CD4-positive, alpha-beta T cell treated with Interferon gamma for 1 hour (primary cell): ENCODE data around the gene ASB4.
"Not testable (repeated sequence)": the region's sequence is repeated elsewhere in the genome, so short reads cannot be mapped to it uniquely, and the experiment has no call there.

Source experiments
- DNase-seq: peaks from one replicate; pipeline ENCODE4 v3.0.0-alpha.2; 2020

Gene ASB4

DNA sequence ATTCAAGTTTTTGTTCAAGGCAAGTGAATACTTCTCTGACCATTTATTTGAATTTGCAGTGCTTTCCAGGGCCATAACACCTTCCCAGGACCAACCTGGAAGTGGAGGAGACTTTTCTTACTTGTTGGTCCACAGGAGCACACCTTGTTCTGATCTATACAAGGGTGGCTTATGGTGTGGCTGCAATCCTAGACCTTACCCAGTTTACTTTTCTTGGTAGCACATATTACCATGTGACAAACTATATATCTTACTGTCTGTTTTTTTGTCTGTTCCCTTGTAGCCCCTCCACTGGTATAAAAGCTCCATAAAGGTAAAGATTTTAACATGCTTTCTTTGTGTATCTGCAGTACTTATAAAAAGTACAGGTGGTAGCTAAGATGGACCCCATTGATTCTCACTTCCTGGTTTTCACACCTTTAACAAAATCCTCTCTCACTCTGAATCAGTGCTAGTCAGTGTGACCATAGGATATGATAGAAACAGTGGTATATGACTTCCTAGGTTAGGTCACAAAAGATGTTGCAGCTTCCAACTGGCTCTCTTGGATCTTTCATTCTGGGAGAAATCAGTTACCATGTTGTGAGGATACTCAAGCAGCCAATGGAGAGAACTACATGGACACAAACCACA is 5.6 kb upstream of the ASB4 start:
- no peak for DNase-seq

DNA sequence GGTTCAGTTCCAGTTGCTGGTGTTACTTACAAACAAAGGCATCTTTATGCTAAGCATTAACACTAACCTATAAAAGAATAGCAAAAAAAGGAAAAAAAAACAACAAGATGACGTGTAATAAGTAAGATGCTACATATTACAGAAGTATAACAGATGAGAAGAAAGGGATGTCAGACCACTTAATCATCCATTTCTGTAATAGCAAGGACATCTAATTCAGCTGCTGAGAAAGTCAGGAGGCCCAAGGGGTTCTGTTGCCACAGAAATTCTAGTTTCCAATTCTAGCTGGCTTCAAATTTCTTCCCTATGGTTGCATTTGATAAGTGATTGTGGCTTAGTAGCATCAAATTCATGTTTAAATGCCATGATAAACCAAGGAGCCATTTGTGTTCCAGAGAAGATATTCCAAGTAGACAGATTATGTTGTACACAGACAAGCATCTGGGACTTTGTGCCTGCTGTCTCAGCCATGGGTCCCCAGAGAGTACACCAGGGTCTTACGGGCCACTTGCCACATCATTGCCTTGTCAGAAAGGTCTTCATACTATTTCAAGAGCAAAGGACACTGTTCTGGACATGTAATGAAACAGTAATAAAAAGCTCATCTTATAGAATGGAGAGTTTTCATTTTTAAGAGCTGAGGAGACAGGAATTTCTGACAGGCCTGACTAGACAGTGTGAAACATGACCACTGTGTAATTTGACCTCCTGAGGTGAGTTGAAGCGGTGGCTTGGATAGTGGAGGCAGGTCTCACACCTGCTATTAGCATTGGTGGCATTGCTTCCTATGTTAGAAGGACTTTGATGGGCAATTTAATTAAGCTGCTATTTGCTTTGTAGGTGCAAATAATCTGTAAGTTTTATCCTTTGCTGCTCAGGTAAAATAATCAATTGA is 4.2 kb upstream of the ASB4 start:
- no peak for DNase-seq

DNA sequence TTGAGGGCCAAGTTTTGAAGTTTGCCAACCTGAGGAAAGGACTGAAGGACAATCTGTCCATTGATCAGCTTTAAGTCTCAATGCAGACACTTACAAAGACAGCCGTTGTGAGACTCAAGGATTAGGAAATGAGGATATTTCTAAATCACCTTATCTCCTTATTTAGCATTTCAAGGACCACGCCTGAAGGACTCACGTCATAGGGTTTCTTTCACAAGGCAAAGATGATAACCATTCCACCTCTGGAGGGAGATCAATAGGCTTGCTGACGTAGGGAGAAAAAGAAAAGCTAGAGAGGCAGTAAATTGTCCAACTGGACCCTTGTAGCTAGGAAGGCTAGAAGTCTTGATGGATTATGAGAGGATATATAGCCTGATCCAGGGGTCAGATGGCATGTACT is 3.3 kb upstream of the ASB4 start:
- DNase-seq: no peak

DNA sequence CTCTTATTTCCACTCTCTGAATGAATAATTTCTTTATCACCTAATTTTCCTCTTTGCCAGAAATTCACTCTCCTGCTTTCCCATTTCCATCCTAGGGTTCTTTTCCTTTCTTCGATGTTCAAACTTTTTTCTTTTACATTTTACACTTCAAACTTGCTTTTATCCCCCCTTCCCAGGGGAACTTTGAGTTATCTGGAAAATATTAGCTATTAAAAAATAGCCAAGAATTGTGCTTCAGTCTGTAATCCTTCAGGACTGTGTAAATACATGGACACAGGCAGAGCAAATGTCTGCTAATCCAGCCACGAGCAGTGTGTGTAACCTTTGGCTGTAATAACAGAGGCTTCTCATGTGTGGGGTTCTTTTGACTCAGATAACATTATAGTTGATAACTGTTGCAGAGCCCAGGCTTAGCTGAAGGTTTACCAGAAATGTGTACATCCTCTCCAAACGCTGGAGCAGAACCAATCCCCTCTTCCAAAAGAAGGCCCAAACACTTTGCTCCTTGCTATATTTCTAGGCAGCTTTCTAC is 4.6 kb downstream of the ASB4 start:
- no peak for DNase-seq

DNA sequence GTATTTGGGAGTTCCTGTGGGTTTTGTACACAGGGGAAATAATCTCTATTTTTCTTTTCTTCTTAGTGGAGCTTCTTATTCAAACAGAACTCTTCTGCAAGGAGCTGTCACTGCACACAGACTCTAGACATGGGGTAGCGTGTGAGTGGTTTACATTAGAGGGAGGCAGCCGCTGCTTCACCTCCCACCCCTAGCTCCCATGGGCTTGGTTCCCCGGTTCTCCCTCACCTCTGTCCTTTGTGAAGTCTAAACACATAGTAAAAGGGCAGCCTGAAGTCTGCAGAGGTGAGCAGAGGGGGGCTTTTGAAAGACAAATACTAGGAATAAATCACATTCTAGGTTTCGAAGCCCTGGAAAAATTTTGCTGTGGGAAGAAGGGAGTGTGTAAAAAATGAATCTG is 5.5 kb downstream of the ASB4 start:
- DNase-seq: no peak

DNA sequence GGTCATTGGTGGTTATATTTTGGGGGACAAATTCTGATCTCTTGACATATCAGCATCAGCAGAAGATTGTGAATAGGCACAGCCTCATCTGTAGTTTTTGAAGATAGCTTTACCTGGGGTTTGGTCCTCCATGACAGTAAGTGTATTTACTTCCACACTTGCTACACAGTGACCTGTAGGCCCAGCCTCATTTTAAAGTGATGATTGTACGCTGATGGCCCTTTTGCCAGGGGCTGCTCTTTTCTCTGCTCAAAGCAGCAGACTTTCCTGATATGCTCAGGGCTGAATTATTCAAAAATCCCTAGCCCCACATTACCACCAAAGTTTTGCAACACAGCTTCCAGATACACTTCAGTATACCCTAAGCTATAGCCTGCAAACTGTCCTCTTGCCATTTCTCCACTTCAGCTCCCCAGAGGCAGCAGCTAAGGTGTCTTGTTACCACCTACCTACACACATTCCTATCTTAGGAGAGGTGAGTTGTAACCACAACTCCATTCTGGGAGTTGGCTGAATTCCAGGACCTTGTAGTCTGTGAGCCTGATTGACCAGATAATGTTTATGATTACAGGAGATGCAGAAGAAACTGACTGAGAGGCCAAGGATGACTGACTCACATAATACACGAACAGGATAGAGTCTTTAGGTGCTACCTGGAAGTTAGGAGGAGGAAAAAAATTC is 6.0 kb downstream of the ASB4 start:
- DNase-seq: no peak

DNA sequence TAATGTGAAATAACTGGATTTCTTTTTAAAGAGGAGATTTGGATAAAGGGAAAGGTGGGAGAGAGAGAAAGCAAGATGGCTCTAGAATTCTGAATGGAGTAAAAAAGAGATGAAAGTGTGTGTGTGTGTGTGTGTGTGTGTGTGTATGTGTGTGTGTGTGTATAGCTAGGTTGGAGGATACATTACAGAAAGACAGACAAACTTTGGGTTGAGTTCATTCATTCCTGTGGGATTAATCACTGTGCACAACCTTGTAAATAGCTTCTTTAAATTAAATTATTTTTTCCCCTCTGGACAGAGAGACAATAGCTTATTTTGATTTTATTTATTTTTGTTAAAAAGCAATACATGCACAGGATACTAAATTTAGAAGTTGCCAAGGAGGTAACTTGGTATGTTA is 7.5 kb downstream of the ASB4 start:
- no peak for DNase-seq

DNA sequence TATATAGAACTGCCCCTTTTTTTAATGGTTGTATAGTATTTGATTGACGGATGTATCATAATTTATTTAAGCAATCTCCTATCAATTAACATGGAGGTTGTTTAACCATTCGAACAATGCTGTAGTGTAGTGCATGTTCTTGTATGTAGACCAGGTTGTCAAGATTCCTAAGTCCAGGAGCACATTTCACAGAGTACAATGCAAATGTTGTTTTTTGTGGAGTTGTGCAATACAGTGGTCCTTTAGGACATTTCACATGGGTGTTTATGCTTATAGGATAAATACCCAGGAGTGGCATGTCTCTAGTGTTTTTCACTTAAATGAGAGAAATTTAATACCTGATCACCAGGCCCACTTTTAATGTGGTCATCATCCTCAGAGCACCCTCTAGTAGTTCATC is 8.1 kb downstream of the ASB4 start:
- no peak for DNase-seq

DNA sequence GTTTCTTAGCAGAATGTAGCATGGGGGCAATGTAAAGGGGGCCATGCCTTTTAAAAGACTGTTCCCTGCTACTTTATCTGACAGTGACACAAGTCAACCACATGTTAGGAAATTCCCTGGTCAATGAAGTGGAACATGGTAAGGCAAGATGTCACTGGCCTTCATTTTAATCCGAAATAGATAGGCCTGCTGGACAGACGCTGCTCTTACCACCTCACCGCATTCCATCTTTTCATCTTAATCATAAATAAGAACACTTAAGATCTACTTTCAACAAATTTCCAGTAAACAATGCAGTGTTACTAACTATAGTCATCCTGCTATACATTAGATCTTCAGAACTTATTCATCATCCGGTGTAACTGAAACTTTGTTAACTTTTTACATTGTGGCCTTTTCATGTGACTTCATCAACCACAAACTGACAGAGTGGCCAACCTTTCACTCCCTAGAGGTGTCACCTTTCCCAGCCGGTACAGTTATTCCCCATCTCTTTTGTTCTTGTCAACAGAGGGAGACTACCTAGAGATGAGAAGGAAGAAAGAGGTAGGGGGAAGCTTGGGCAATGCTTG is 15.6 kb downstream of the ASB4 start:
- DNase-seq: no peak

DNA sequence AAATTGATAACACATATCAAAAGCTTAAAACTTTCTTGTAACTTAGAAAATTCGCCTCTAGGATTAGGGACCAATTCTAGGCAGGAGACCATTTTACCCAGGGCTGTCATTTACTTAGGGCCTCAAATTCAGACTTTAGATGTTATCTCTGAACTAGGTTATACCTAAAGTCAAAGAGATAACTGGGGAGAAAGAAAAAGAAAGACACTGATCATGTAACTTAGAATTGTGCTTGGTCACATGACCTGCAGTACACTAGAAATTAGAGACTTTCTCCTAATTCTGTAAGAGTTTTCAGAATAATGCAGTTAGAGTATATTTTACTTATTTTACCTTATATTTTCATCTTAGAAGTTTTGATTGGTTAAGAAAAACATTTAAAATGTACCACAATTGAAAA is 16.7 kb downstream of the ASB4 start:
- DNase-seq: no peak

DNA sequence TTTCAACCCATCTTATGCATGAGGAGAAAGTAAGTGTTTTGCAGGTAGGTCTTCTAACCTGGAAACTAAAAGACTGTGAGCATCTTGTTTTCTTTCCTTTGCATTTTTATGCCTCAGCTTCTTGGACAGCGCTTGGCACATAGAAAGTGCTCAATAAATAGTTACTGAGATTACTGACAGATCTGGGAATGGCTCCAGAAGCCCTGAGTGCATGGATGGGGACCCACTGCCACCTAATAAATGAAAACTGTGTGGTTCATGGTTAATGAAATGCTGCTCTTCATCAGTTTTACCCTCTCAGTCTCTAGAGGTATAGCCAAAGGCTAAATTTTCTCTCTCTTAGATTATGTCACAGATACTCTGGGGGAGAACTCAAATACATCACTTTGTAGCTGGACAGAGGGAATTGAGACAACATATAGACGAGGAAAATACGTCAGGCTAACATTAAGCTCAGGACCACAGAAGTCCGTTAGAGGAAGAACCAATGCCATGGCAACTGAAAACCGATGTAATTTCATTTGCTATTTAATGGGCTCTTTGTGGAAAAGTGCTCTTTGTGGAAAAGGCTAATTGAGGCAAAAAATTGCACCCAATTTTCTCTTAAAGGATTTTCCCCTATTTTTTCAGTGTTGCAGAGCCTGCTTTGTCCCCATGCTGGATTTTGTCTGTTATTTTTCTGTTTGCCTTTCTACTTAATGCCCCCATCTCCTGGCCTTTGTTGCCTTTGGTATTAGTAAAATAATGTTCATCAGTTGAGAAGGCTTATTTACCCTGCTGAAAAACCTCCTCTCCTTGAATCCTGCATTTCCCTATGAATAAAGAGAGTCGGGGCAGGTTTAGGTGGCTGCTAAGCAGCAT is 17.8 kb downstream of the ASB4 start:
- DNase-seq: no peak

DNA sequence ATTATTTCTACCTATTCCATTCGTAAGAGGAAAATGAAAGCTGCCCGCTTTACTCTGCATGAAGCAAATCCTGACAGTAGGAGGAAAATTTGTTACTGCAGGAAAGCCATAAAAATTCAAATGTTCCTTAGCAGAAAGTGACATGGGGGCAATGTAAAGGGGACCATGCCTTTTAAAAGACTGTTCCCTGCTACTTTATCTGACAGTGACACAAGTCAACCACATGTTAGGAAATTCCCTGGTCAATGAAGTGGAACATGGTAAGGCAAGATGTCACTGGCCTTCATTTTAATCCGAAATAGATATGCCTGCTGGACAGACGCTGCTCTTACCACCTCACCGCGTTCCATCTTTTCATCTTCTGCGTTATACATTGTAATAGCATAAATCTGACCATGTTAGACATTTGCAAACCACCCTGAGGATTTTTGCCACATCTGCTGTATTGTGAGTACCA is 18.4 kb downstream of the ASB4 start:
- DNase-seq: not testable (repeated sequence)

DNA sequence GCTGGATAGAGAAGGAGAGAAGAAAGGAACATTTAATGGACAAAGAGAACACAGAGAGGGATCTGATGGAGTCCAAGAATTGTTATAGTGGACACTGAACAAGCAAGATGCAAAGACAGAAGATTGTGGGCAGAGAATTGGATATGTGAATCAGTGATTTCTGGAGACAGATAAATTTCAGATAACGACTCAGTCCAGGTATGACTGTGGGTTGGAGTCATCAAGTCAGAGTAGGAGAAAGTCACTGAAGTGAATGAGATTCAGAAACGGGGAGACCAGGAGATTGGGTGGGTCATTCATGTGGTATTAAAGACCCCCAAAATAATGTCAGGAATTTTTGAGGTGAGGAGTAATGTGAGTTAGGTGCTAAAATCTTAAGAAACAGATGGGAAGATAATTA is 23.0 kb downstream of the ASB4 start:
- no peak for DNase-seq

DNA sequence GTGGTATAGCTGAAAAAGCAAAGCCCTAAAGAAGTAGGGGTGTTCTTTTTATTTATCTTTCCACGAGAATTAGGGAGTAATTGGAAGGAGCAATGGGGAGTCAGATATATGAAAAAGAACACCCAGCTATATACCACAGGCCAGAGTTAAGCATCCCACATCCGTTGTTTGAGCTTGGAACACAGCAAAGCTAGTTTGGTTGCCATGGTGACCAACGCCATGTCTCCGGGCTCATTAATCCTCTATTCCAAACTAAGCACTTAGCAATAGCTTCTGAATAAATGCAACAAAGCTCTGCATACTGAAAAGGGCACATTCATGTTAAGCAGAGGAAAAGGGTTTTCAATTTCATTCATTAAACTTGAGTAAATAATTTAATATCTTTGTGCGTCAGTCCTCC is 23.5 kb downstream of the ASB4 start:
- no peak for DNase-seq

DNA sequence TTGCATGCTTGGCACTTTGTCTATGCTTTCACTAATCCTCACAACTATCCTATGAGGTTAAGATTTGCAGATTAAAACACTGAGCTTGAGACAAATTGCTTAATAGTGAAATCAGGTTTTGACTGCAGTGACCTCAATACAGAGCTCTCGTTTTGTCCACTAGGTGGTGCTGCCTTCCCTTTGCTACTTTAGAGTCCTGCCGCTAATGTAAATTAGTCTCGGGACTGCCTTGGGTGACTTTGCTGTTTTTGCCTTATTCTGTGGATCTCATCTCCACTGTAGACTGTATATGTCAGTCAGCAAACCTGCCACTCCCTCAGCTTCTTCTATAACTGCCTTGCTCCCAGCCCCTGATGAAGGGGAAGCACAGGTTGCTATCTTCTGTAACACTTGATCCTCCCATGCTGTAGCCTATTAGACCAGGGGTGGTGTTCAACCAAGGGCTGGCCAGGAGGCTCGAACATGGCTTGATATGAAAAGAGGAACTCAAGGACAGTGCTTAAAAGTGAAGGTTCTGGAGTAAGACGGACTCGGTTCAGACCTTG is 26.0 kb downstream of the ASB4 start:
- peak; percentile 42 for DNase-seq

DNA sequence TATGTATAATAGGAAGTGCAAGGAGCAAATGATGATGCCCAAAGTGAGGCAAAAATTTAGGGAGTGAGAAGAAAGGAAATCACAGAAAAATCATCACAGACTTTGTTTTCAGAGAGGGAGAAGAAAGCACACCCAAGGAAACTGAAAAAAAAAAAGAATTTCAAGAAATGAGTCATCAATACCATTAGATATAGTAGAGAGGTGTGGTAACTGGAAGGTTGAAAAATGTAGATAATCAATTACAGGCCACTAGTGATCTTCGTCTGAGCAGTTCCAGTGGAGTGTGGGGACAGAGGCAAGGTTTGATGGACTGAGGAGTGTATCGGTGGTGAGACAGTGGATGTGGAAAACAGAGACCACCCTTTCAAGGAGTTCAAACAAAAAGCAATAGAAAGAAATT is 31.7 kb downstream of the ASB4 start:
- no peak for DNase-seq

DNA sequence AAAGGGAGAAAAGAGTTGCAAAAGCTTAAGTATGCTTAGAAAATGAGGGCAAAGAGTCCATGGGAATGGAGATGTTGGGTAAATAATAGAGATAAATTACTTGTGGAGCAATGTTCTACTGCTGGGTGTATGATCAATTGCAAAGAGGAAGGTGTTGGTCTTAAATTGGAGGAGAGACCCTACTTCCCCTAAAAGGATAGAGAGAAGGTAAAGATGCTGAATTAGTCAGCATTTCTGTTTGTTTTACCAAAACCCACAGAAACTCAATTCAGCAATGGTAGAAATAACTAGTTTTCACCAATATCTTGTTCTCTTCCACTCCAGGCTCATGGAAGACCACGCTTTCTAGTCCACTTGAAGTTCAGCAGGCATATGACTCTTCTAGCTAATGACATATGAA is 32.1 kb downstream of the ASB4 start:
- no peak for DNase-seq

DNA sequence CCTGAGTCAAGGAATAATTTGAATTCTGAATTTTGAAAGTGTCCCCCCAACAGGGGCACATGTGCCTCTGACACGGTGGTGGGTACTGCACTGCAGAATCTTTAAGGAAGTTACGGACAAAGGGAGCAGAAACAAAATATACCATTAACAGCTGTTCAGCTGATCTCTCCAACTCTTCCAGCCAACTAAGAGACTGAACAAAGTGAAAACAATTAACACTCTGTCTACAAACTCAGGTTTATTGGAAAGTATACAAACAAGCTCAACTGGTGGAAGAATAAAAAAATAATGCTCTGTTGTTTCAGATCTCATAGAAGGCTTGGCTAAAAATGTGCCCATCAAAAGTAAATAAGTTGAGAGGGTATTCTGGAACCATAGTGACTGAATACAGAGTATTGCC is 34.4 kb downstream of the ASB4 start:
- DNase-seq: no peak

DNA sequence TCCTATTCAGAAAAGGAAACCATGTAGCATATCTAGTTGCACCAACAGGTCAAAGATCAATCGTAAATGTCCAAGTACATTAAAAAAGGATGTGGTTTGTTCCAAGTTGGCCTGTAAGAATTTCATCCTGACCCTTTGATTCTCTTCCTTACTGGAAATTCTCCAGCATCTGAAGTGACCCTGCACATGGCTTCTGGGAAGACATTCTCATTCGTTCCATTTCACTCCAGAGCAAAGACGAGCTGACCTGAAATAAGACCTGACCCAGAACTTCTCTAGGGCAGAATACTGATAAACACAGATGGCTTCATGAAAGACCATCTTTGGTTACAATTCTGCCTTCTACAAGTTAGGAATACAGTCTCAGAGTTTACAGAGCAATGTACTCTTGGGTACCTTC is 39.8 kb downstream of the ASB4 start:
- no peak for DNase-seq

DNA sequence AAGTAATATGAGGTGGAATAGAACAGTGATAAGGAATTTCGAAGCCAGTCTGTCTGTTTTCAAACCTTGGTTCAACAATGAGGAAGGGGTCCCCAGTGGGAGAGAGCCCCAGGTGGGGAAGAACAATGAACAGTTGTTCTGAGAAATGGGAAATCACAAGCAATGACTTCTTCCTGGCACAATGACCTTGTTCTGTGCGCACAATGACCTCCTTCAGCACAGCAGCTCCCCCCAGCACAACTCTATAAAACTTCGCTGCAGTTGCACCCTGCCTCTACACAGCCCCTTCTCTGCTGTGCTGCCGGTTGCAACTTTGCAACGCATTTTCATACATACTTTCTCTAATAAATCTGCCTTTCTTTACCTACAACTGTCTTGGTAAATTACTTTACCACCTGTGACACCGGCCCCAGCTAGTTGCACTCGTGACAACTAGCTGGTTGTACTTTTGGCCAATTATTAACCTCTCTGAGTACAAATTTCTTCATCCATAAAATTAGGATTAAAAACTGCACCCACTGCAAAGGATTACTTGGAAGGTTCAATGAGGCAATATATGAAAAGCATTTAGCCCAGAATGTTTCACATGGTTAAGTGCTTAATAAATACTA is 40.5 kb downstream of the ASB4 start:
- no peak for DNase-seq

DNA sequence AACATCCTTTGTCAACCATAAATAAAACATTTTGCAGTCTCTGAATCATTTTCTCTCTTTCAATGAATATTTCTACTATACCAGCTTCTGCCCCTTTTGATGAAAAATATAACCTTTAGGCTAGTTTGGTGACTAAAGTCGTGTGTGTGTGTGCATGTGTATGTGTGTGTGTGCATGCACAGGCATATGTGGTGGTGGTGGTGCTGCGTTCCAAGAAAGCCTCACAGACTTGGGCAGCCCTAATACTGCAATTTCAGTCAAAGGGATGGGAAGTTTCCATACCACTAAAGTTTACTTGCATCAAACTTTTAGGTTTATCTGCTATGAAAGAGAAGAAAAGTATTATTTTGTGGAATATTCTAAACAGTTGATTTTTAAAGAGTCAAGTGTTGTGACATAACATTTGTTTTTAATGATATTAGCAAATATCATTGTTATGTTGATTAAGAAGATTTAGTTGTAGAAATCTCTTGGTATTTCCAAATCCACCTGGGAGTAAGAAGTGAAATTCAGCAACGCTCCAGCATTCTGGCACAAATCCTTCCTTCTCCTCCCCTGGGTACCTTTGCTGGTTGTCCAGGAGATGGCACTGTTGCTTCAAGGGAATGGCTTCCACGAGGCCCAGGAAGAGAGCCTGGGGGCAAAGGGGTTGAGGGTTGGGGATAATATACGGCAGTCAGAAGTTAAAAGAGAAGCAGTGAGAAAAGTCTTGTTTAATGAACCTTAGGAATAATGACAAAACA is 41.5 kb downstream of the ASB4 start:
- DNase-seq: peak; percentile 18
